Jurkat, Clone E6-1 (cell line): ENCODE measurements around the gene POU2F1. TPM values are rescaled to one million over a fixed set of nuclear protein-coding genes. Genes with fewer than 3 reads are reported as not detected.
A peak's percentile ranks its signal among the peaks of the same experiment; 100 is the strongest.

ENCODE experiments used
- DNase-seq: peaks from one replicate; pipeline ENCODE4 v3.0.0-alpha.2; 2011; ENCODE audit warnings: low read depth, low spot score
- H3K4me3 ChIP-seq: 2 replicates; pipeline ENCODE4 v1.5.1; 2011; ENCODE audit warnings: mild to moderate bottlenecking, low read length, control low read depth, moderate library complexity
- polyA plus RNA-seq: library from polyadenylated mRNA; unstranded; fragments of >200 nt; gene quantifications from one replicate; pipeline ENCODE4 v1.2.1, GENCODE V29; 2012; ENCODE audit warnings: missing spikeins; ENCODE audit not compliant: insufficient read length, insufficient read depth

Gene POU2F1
- polyA plus RNA-seq, result 3.0 TPM

- peak within 1 kb of the TSS; percentile 85 for H3K4me3 ChIP-seq
Observed at GRCh38 chr1:167220537-167221125, at the start of gene POU2F1. Gene POU2F1, plus strand, starts transcription at chr1:167220886. Its CDS starts 12 bp downstream, at chr1:167220898.

DNA sequence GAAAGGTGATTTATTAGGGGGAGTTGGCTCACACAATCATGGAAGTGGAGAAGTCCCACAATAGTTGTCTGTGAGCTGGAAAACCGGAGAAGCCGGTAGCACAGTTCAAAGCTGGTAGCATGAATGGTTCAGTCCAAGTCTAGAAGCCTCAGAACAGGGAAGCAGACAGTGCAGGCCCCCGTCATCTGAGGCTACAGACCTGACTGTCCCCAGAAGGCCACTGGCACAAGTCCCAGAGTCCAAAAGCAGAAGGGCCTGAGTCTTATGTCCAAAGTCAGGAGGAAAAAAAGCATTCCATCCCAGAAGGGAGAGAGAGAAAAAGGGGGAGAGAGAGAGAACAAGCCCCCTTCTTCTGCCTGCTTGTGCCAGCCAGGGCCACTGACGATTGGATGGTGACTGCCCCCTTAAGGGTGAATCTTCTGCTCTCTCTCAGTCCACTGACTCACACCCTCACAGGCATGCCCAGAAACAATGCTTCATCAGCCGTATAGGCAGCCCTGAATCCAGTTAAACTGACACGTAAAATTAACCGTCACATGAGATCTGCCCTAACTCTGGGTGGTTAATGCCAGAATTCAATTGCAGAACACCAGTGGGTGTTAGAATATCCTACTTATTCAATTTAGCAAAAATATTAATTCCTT is 49.3 kb upstream of the POU2F1 start:
- no peak overlapping the region for H3K4me3 ChIP-seq
- DNase-seq, result no peak

More at GRCh38 chr1:167220537-167221125, at the start of gene POU2F1:
- peak; percentile 97 for DNase-seq

DNA sequence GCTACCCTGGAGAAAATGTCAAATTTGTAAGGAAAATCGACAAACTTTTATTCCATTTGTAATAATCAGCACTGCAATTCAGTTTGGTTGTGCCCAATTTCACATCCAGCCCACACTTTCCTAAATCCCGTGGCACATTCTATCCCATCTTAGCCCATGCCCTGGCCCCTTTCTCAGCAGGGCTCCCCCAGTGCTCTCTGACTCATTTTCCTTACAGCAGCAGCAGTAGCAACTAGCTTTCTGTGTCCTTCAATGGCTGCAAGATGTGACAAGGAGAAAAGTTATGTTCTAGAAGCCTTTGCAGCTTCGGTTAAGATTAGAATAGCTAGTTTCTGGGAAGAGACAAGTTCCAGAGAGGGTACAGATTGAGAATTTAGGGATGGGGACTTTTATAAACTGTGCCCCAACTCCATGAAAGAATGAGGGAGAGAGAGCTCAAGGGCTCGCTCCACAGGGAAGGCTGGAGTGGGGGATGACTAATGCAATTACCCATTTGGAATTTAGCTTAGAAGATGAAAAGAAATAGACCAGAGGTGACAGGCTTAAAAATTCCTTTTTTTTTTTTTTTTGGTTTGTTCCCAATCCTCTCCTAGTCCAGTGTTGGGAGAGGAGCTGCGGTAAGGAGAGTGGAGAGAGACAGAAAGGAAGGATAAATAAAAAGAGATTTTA is 47.0 kb upstream of the POU2F1 start:
- no peak for DNase-seq
- no peak overlapping the region for H3K4me3 ChIP-seq

DNA sequence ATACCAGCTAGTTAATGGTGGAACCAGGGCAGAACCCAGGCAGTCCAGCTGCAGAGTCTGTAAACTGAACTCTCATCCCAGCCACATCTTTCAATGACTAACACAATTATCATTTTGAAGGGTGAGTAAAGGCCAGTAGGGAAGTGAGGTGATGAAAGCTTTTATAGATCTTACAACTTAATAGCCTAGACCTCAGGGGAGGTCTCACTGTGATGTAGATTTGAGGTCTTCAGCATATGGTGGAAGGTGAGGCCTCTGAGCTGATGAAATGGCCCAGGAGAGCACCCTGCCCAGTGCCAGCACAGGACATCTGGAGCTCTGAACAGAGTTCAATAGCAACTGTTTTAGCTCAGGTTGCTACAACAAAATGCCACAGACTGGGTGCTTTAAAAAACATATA is 44.8 kb upstream of the POU2F1 start:
- H3K4me3 ChIP-seq, result no peak overlapping the region
- no peak for DNase-seq

GRCh38 chr1:167178831-167179230 is 41.9 kb upstream of the POU2F1 start:
- no peak for DNase-seq
- H3K4me3 ChIP-seq, result no peak overlapping the region

GRCh38 chr1:167182571-167183320 is 37.9 kb upstream of the POU2F1 start:
- DNase-seq, result no peak
- no peak overlapping the region for H3K4me3 ChIP-seq

DNA sequence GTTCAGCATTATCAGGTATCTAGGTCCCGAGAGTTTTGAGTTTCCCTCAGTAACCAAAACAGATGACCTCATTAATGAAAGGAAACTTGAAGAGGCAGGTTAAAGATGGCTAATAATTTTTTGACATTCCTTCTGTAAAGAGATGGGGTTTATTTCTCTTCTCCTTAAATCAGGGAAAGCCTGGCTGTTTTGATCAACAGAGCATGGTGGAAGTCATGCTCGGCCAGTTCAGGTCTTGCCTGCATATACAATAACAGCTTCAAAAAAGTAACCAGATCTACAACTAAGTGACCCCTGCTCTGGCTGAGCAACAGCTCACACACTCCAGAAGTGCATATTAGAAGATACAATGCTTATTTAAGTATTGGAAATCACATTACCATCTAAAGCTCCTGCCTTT is 36.6 kb upstream of the POU2F1 start:
- no peak overlapping the region for H3K4me3 ChIP-seq
- DNase-seq, result no peak

DNA sequence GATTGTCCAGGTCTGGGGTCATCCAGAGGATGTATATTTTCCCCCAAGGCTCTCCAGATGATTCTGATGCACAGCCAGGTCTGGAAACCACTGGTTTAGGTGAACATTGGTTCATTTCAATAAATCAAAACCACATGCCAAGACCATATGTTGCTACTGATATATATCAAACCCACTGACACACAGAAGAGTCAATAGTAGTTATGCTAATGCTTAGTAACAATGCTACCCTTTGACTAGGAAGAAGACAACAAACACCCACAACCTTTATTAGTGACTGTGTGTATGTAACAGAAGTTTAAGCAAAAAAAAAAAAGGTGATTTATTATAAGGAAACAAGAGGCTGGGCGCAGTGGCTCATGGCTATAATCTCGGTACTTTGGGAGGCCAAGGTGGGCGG is 35.6 kb upstream of the POU2F1 start:
- no peak overlapping the region for H3K4me3 ChIP-seq
- no peak for DNase-seq

GRCh38 chr1:167185974-167186657 is 34.6 kb upstream of the POU2F1 start:
- no peak overlapping the region for H3K4me3 ChIP-seq
- no peak for DNase-seq

- no peak overlapping the region for H3K4me3 ChIP-seq
- DNase-seq, result no peak
Observed at GRCh38 chr1:167186771-167187170, 33.9 kb upstream of the POU2F1 start.

DNA sequence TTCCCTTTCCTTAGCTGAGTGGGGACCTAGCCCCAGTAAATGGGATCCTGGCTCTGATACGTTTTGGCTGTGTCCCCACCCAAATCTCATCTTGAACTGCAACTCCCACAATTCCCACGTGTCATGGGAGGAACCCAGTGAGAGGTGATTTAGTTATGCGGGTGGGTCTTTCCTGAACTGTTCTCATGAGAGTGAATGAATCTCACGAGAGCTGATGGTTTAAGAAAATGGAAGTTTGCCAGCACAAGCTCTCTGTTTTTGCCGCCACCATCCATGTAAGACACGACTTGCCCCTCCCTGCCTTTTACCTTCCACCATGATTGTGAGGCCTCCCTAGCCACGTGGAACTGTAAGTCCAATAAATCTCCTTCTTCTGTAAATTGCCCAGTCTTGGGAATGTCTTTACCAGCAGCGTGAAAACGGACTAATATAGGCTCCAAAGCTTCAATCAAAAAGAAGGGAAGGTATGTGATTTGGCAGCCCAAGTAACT is 29.9 kb upstream of the POU2F1 start:
- H3K4me3 ChIP-seq, result no peak overlapping the region
- no peak for DNase-seq

- no peak for DNase-seq
- no peak overlapping the region for H3K4me3 ChIP-seq
Observed at GRCh38 chr1:167191958-167192357, 28.7 kb upstream of the POU2F1 start.

DNA sequence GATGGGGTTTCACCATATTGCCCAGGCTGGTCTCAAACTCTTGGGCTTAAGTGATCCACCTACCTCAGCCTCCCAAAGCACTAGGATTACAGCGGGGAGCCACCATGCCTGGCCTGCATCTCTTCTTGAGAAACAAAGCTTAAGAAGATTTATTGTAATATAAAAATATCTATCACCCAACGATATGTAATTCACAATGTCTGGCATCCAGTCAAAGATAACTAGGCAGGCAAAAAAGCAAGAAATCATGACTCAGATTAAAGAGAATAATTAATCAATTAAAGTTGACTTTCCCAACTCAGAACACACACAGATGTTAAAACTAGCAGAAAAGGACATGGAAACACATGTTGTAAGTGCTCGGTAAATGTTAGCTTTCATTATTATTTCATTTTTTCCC is 26.5 kb upstream of the POU2F1 start:
- DNase-seq, result no peak
- no peak overlapping the region for H3K4me3 ChIP-seq

- no peak for DNase-seq
- no peak overlapping the region for H3K4me3 ChIP-seq
Observed at GRCh38 chr1:167196166-167196565, 24.5 kb upstream of the POU2F1 start.

DNA sequence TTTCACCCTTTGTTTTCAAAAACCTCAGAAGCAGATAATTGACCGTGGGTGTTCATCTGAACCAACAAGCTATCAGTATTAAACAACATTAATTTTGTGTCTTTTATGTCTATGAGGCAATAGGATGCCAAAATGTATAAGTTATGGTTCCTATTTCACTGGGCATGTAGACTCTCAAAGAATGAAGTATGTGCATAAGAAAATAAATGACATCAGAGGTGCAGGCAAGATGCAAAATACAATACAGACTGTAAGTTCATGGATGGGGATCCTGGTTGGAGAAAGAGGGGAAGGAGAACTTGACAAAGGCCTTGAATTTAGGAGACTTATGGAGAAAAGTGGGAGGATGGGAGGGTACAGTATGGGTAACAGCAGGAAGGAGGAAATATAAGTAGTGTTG is 23.4 kb upstream of the POU2F1 start:
- no peak overlapping the region for H3K4me3 ChIP-seq
- no peak for DNase-seq

DNA sequence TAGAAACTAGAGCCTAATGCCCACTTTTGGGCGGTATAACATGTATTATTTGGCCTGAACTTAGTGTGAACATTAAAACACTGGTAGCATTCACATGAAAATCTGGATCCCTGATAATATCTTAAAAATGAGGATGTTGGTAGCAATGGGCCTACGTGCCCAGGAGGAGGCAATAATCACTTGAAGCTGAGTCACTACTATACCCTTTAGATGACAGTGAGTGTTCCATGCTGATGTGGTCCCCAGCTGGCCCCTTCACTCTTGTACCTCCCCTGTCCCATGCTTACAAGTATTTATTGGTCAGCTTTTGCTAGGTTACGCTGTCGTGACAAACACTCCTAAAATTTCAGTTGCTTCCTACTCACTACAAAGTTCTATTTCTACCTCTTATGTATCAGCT is 23.0 kb upstream of the POU2F1 start:
- DNase-seq, result no peak
- H3K4me3 ChIP-seq, result no peak overlapping the region

DNA sequence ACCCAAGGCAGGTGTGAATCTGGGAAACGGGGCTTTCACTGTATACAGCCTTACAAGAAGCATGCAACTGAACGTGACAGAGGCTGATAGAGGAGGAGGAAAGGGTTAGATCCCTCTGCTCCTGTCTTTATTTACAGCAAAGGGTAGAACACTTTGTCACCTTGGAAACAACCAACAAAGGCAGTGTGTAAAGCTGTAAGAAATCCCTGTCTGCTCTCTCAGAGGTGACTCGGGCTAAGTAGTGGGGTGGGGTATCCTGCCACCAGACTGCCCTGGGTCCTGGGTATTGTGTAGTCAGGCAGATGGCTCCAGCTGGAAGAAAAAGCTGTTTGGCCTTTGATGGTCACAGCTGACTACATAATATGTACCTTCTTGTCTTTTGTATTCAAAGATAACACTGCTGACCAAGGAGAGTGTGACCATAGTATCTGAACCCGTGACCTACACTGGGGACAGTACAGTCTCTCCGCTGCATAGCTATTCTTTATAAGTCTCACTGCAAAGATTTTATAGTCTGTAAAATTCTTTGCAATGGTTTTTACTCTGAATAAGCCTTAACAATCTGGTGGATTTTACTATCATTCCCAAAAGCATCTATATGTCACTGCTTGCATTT is 22.1 kb upstream of the POU2F1 start:
- no peak for DNase-seq
- no peak overlapping the region for H3K4me3 ChIP-seq

GRCh38 chr1:167199656-167200055 is 21.0 kb upstream of the POU2F1 start:
- DNase-seq, result no peak
- no peak overlapping the region for H3K4me3 ChIP-seq

DNA sequence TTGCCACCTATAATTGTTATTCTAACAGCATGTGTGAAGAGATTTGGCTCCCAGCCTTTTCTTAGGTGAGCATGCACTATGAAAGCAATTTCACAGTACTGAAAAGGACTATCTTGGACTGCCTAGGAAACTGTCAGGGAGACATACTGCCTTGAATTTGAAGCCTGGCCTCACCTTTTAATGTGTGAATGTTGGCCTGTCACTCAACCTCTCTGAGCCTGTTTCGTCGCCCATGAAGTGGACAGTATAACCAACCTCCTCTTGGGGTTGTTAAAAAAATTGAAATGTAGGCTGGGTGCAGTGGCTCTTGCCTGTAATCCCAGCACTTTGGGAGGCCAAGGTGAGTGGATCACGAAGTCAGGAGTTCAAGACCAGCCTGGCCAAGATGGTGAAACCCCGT is 20.4 kb upstream of the POU2F1 start:
- DNase-seq, result no peak

More for the DNA sequence above, 20.4 kb upstream of the POU2F1 start:
- H3K4me3 ChIP-seq, result no peak overlapping the region
